HepG2 (cell line): ENCODE data around the gene TTBK1. TPM values are rescaled to one million over a fixed set of nuclear protein-coding genes. Genes with fewer than 3 reads are reported as not detected.

Source experiments
- BATF2 ChIP-seq: sonication (generic); formaldehyde crosslinking; IDR thresholded peaks from 2 replicates; pipeline ENCODE4 v1.8.0; 2022; ENCODE audit warnings: mild to moderate bottlenecking, missing genetic modification reagents, moderate library complexity
- CENPBD1 ChIP-seq: sonication (generic); formaldehyde crosslinking; IDR thresholded peaks from 2 replicates; pipeline ENCODE4 v1.8.0; 2022; ENCODE audit warnings: missing genetic modification reagents, low read depth, mild to moderate bottlenecking, borderline replicate concordance
- CREM ChIP-seq, 2 experiments: sonication (generic) in 1 of 2; formaldehyde crosslinking in 1 of 2; IDR thresholded peaks; 2 replicates each; pipeline versions ENCODE4 v1.4.0 to v1.6.1; 2016 to 2020; ENCODE audit warnings: antibody characterized with exemption in 1 of 2, mild to moderate bottlenecking in 1 of 2, missing genetic modification reagents in 1 of 2
- DMAP1 ChIP-seq: IDR thresholded peaks from 2 replicates; pipeline ENCODE4 v1.6.1; 2016
- EHMT2 ChIP-seq: fragments of 200-600 bp; sonication (generic); IDR thresholded peaks from 2 replicates; pipeline ENCODE4 v1.7.0; 2017; ENCODE audit warnings: antibody characterized with exemption, low read depth, low read length, borderline replicate concordance
- FOSL2 ChIP-seq: sonication (generic); formaldehyde crosslinking; IDR thresholded peaks from 2 replicates; pipeline ENCODE4 v1.4.0; 2020; ENCODE audit warnings: missing genetic modification reagents
- HES4 ChIP-seq: sonication (generic); formaldehyde crosslinking; IDR thresholded peaks from 2 replicates; pipeline ENCODE4 v1.9.0; 2021; ENCODE audit warnings: mild to moderate bottlenecking, missing genetic modification reagents, borderline replicate concordance
- HOXD1 ChIP-seq: sonication (generic); formaldehyde crosslinking; IDR thresholded peaks from 2 replicates; pipeline ENCODE4 v1.5.0; 2020; ENCODE audit warnings: missing genetic modification reagents
- KDM1A ChIP-seq: IDR thresholded peaks from 2 replicates; pipeline ENCODE4 v1.6.1; 2016; ENCODE audit warnings: missing compliant biosample characterization
- NFYB ChIP-seq: sonication (generic); formaldehyde crosslinking; IDR thresholded peaks from 2 replicates; pipeline ENCODE4 v1.4.0; 2020; ENCODE audit warnings: missing genetic modification reagents
- PAX8 ChIP-seq: sonication (generic); formaldehyde crosslinking; IDR thresholded peaks from 2 replicates; pipeline ENCODE4 v1.8.0; 2022; ENCODE audit warnings: mild to moderate bottlenecking, missing genetic modification reagents, borderline replicate concordance
- PRDM10 ChIP-seq: sonication (generic); formaldehyde crosslinking; IDR thresholded peaks from 2 replicates; pipeline ENCODE4 v1.4.0; 2020; ENCODE audit warnings: low read depth, missing genetic modification reagents
- RFX1 ChIP-seq: fragments of 450-650 bp; IDR thresholded peaks from 2 replicates; pipeline ENCODE4 v1.6.1; 2017
- TAF15 ChIP-seq: fragments of 200-400 bp; formaldehyde crosslinking; IDR thresholded peaks from one replicate; pipeline ENCODE4 v1.6.1; 2018; ENCODE audit warnings: mild to moderate bottlenecking, low read depth, low read length; ENCODE audit not compliant: poor library complexity, severe bottlenecking
- UBTF ChIP-seq: sonication (generic); formaldehyde crosslinking; IDR thresholded peaks from 2 replicates; pipeline ENCODE4 v1.4.0; 2020; ENCODE audit warnings: mild to moderate bottlenecking, missing genetic modification reagents
- WIZ ChIP-seq: sonication (generic); formaldehyde crosslinking; IDR thresholded peaks from 2 replicates; pipeline ENCODE4 v1.5.1; 2020; ENCODE audit warnings: mild to moderate bottlenecking, missing genetic modification reagents
- XRCC5 ChIP-seq: fragments of 200-400 bp; formaldehyde crosslinking; optimal IDR thresholded peaks from 2 replicates; pipeline ENCODE3; 2017; ENCODE audit warnings: mild to moderate bottlenecking, low read length
- ZGPAT ChIP-seq: IDR thresholded peaks from 2 replicates; pipeline ENCODE4 v1.6.1; 2016; ENCODE audit warnings: mild to moderate bottlenecking
- ZNF282 ChIP-seq: fragments of 450-650 bp; IDR thresholded peaks from 2 replicates; pipeline ENCODE4 v1.6.1; 2018; ENCODE audit not compliant: partially characterized antibody
- ZNF329 ChIP-seq: sonication (generic); formaldehyde crosslinking; IDR thresholded peaks from 2 replicates; pipeline ENCODE4 v1.9.0; 2021; ENCODE audit warnings: low read depth, mild to moderate bottlenecking, missing genetic modification reagents
- ZNF331 ChIP-seq: sonication (generic); formaldehyde crosslinking; IDR thresholded peaks from 2 replicates; pipeline ENCODE4 v1.4.0; 2020; ENCODE audit warnings: missing genetic modification reagents
- ZNF432 ChIP-seq: sonication (generic); formaldehyde crosslinking; IDR thresholded peaks from 2 replicates; pipeline ENCODE4 v1.5.0; 2020; ENCODE audit warnings: missing genetic modification reagents, mild to moderate bottlenecking, borderline replicate concordance
- polyA plus RNA-seq, 8 experiments: library from polyadenylated mRNA; depleted of rRNA in 3 of 8; stranded (reverse) in 7 of 8; unstranded in 1 of 8; fragments of >200 nt; fragmentation: Illumina TruSeq in 4 of 8; extraction: Trizol in 4 of 8; gene quantifications; 2 replicates each; pipeline versions ENCODE4 v1.2.1 to v1.2.3, GENCODE V29; 2011 to 2016; ENCODE audit warnings: low read depth in 4 of 8, missing spikeins in 1 of 8, mixed read lengths in 1 of 8; ENCODE audit not compliant: insufficient read depth in 1 of 8
- total RNA-seq, 5 experiments: library from RNA; depleted of rRNA; stranded (reverse); fragments of >200 nt; fragmentation: Illumina TruSeq; extraction: Trizol; gene quantifications; 2 replicates each; pipeline ENCODE4 v1.2.3, GENCODE V29; 2016; ENCODE audit warnings: low read depth in 1 of 5

The TTBK1 gene
- total and polyA plus RNA-seq, 2 of the 13 experiments (the other 11 are each of a cell fraction or from before 2014, with no cell fraction given) = 0.24 to 0.33 TPM

- TF ChIP-seq BATF2 (CRISPR knock-in tag) (no peak), FOSL2 (CRISPR knock-in tag) (peak; percentile 87), ZGPAT (CRISPR knock-in tag) (peak; percentile 46; the same call in 1 of the 2 replicates), WIZ (CRISPR knock-in tag) (0 out of 2 replicates have a peak, but pooled peaks have one; percentile 45), ZNF282 (no peak), NFYB (no peak), KDM1A (no peak), ZNF329 (CRISPR knock-in tag) (no peak), PAX8 (CRISPR knock-in tag) (peak; percentile 70; the same call in 1 of the 2 replicates), ZNF331 (no peak), TAF15 (no peak), XRCC5 (no peak), UBTF (CRISPR knock-in tag) (peak; percentile 8; the same call in 1 of the 2 replicates), EHMT2 (no peak), CREM (IDR thresholded peaks at IDR 0.05) (no peak), CREM (CRISPR knock-in tag; IDR thresholded peaks at IDR 0.05) (no peak), HOXD1 (CRISPR knock-in tag) (no peak), ZNF432 (no peak), HES4 (no peak), RFX1 (no peak), DMAP1 (CRISPR knock-in tag) (peak; percentile 28; the same call in 1 of the 2 replicates), PRDM10 (no peak), CENPBD1 (no peak)
Observed at GRCh38 chr6:43286980-43287716, 43.9 kb downstream of the TTBK1 start (continued).
